Fibroblast of the aortic adventitia (primary cell): Measurements from ENCODE around the gene TAF1C. TPM values are rescaled to one million over a fixed set of nuclear protein-coding genes. Genes with fewer than 3 reads are reported as not detected.

Source experiments
- DNase-seq: peaks from one replicate; pipeline ENCODE4 v3.0.0-alpha.2; 2010; ENCODE audit warnings: low read depth
- H3K4me3 ChIP-seq: 2 replicates; pipeline ENCODE4 v1.5.1; 2011; ENCODE audit warnings: low read depth, mild to moderate bottlenecking, control low read depth, low read length, moderate library complexity
- CTCF ChIP-seq: IDR thresholded peaks from 2 replicates; pipeline ENCODE4 v1.5.1; 2011; ENCODE audit warnings: mild to moderate bottlenecking, low read length, control low read depth, inconsistent platforms; ENCODE audit not compliant: insufficient read depth
- total RNA-seq: library from RNA; depleted of rRNA; stranded (reverse); fragments of >200 nt; gene quantifications from 2 replicates; pipeline ENCODE4 v1.2.3, GENCODE V29; 2012; ENCODE audit warnings: low replicate concordance

TAF1C gene
- total RNA-seq, 1 donor, result 19.4 TPM

GRCh38 chr16:84131117-84131516, 55.7 kb downstream of the TAF1C start:
- no peak for DNase-seq
- H3K4me3 ChIP-seq, result no peak overlapping the region
- TF ChIP-seq CTCF, result no peak

Other genes with a start within 250 kb of the TAF1C start
- gene OSGIN1, start 233.8 kb downstream of the TAF1C start, total RNA-seq, result 6.5 and 6.6 TPM in 2 replicates
- 0.18 and 0.90 TPM in 2 replicates for gene NECAB2, start 218.8 kb downstream of the TAF1C start, total RNA-seq
- gene SLC38A8, start 144.3 kb downstream of the TAF1C start, total RNA-seq, result not detected in 2 replicates
- 61.1 and 89.0 TPM in 2 replicates for gene MBTPS1, start 70.1 kb downstream of the TAF1C start, total RNA-seq
- 12.5 and 18.7 TPM in 2 replicates for gene HSDL1, start 41.9 kb downstream of the TAF1C start, total RNA-seq
- gene DNAAF1, start 41.7 kb downstream of the TAF1C start, total RNA-seq, result 0.09 TPM in 1 of 2 replicates, not detected in the other
- gene ADAD2, start 4.1 kb upstream of the TAF1C start, total RNA-seq, result not detected in 2 replicates
- gene KCNG4, start 53.0 kb upstream of the TAF1C start, total RNA-seq, result not detected in 2 replicates
- under 0.01 TPM in 1 of 2 replicates, not detected in the other for gene WFDC1, start 107.8 kb upstream of the TAF1C start, total RNA-seq
- gene ATP2C2, start 181.5 kb upstream of the TAF1C start, total RNA-seq, result not detected in 2 replicates